K562 (cell line): ENCODE measurements around the gene CD276. TPM values are rescaled to one million over a fixed set of nuclear protein-coding genes. Genes with fewer than 3 reads are reported as not detected.

Experiments
- ESRRA ChIP-seq: fragments of 450-650 bp; IDR thresholded peaks from 2 replicates; pipeline ENCODE4 v1.6.1; 2014; ENCODE audit warnings: low read depth, mild to moderate bottlenecking, moderate library complexity, borderline replicate concordance
- ETV6 ChIP-seq, 3 experiments: fragments of 150-350 bp in 1 of 3; sonication (generic) in 1 of 3; formaldehyde crosslinking in 1 of 3; IDR thresholded peaks; 2 replicates each; pipeline versions ENCODE4 v1.6.1 to v1.8.0; 2014 to 2022; ENCODE audit warnings: borderline replicate concordance in 2 of 3, low read depth in 2 of 3, antibody characterized with exemption in 1 of 3, low read length in 1 of 3, mild to moderate bottlenecking in 1 of 3, missing genetic modification reagents in 1 of 3
- EWSR1 ChIP-seq: fragments of 450-650 bp; IDR thresholded peaks from 2 replicates; pipeline ENCODE4 v1.6.1; 2018; ENCODE audit warnings: borderline replicate concordance, mild to moderate bottlenecking, low read depth, moderate library complexity; ENCODE audit not compliant: partially characterized antibody
- GTF2E2 ChIP-seq: fragments of 200-800 bp; sonication (Bioruptor generic); IDR thresholded peaks from 2 replicates; pipeline ENCODE4 v1.6.1; 2016; ENCODE audit warnings: missing genetic modification characterization, missing compliant biosample characterization
- HES1 ChIP-seq: fragments of 450-650 bp; IDR thresholded peaks from 2 replicates; pipeline ENCODE4 v1.6.1; 2016; ENCODE audit warnings: low read depth, mild to moderate bottlenecking, moderate library complexity
- HSF4 ChIP-seq: fragments of 250-450 bp; sonication (Bioruptor Pico); IDR thresholded peaks from 2 replicates; pipeline ENCODE4 v2.1.2; 2022; ENCODE audit warnings: mild to moderate bottlenecking, moderate library complexity, borderline replicate concordance
- KDM1A ChIP-seq, 2 experiments: fragments of 450-650 bp; IDR thresholded peaks; 2 replicates each; pipeline ENCODE4 v1.6.1; 2016; ENCODE audit warnings: mild to moderate bottlenecking in 2 of 2
- KLF10 ChIP-seq: fragments of 250-450 bp; sonication (Bioruptor Pico); IDR thresholded peaks from 2 replicates; pipeline ENCODE4 v1.6.1; 2021; ENCODE audit warnings: matching md5 sums
- RAD21 ChIP-seq, 2 experiments: fragments of 250-450 bp in 1 of 2; fragments of 450-650 bp in 1 of 2; sonication (Bioruptor Pico) in 1 of 2; formaldehyde crosslinking in 1 of 2; IDR thresholded peaks in 1 of 2; conservative IDR thresholded peaks in 1 of 2; 2 replicates each; pipeline versions ENCODE4 v1.4.0 to v1.8.0; 2020 to 2022; ENCODE audit warnings: mild to moderate bottlenecking in 2 of 2, moderate library complexity in 1 of 2
- SMAD4 ChIP-seq: fragments of 250-450 bp; sonication (Bioruptor Pico); conservative IDR thresholded peaks from 2 replicates; pipeline ENCODE4 v1.8.0; 2021; ENCODE audit warnings: inconsistent platforms, mild to moderate bottlenecking, moderate library complexity
- ZNF124 ChIP-seq: sonication (generic); formaldehyde crosslinking; IDR thresholded peaks from 2 replicates; pipeline ENCODE4 v1.8.1; 2022; ENCODE audit warnings: missing genetic modification reagents
- polyA plus RNA-seq, 8 experiments: library from polyadenylated mRNA; depleted of rRNA in 4 of 8; stranded (reverse) in 5 of 8; unstranded in 3 of 8; fragments of >200 nt; fragmentation: Nextera tagmentation in 2 of 8; fragmentation: Illumina TruSeq in 1 of 8; extraction: Ambion mirVana in 2 of 8; extraction: Trizol in 1 of 8; gene quantifications; 2 replicates each; pipeline versions ENCODE4 v1.2.1 to v1.2.3, GENCODE V29; 2011 to 2014; ENCODE audit warnings: inconsistent platforms in 1 of 8, missing spikeins in 1 of 8
- total RNA-seq, 7 experiments: library from RNA; depleted of rRNA in 6 of 7; stranded (reverse); fragments of >200 nt in 6 of 7; fragmentation: Illumina TruSeq in 2 of 7; extraction: Trizol in 2 of 7; gene quantifications; 2 replicates each; pipeline versions ENCODE4 v1.2.1 to v1.2.3, GENCODE V29; 2011 to 2021; ENCODE audit warnings: low replicate concordance in 1 of 7
- TF ChIP-seq, protein P1 (sequence below), 2 experiments: fragments of 450-650 bp; formaldehyde crosslinking in 1 of 2; IDR thresholded peaks; 2 replicates each; pipeline versions ENCODE4 v1.4.0 to v1.6.1; 2014 to 2020; ENCODE audit warnings: mild to moderate bottlenecking in 2 of 2, borderline replicate concordance in 1 of 2, low read depth in 1 of 2

Gene CD276
- total and polyA plus RNA-seq, 9 of the 15 experiments (the other 6 are each of a cell fraction or from before 2014, with no cell fraction given): 0.11 to 3.6 (median 2.3) TPM

- no peak for TF ChIP-seq ETV6 (IDR thresholded peaks at IDR 0.05; ENCODE audit: borderline replicate concordance in 1 of 2, low read depth in 2 of 2, low read length in 1 of 2)
- TF ChIP-seq ETV6 (CRISPR knock-in tag; IDR thresholded peaks at IDR 0.05; ENCODE audit: borderline replicate concordance): no peak
- TF ChIP-seq SMAD4: no peak
- no peak for TF ChIP-seq GTF2E2 (tag)
- TF ChIP-seq HSF4 (CRISPR knock-in tag): no peak
- no peak for TF ChIP-seq KLF10
- no peak for TF ChIP-seq EWSR1
- TF ChIP-seq KDM1A (IDR thresholded peaks at IDR 0.05): no peak
- no peak for TF ChIP-seq ESRRA
- no peak for TF ChIP-seq ZNF124 (CRISPR knock-in tag)
- no peak for TF ChIP-seq HES1
- peak in 1 of 2 experiments; percentile 50; a peak in 2 of 4 replicates for TF ChIP-seq RAD21 (CRISPR knock-in tag; conservative IDR thresholded peaks at IDR 0.05 in 1 of 2, IDR thresholded peaks at IDR 0.05 in 1 of 2)
- TF ChIP-seq, protein P1, sequence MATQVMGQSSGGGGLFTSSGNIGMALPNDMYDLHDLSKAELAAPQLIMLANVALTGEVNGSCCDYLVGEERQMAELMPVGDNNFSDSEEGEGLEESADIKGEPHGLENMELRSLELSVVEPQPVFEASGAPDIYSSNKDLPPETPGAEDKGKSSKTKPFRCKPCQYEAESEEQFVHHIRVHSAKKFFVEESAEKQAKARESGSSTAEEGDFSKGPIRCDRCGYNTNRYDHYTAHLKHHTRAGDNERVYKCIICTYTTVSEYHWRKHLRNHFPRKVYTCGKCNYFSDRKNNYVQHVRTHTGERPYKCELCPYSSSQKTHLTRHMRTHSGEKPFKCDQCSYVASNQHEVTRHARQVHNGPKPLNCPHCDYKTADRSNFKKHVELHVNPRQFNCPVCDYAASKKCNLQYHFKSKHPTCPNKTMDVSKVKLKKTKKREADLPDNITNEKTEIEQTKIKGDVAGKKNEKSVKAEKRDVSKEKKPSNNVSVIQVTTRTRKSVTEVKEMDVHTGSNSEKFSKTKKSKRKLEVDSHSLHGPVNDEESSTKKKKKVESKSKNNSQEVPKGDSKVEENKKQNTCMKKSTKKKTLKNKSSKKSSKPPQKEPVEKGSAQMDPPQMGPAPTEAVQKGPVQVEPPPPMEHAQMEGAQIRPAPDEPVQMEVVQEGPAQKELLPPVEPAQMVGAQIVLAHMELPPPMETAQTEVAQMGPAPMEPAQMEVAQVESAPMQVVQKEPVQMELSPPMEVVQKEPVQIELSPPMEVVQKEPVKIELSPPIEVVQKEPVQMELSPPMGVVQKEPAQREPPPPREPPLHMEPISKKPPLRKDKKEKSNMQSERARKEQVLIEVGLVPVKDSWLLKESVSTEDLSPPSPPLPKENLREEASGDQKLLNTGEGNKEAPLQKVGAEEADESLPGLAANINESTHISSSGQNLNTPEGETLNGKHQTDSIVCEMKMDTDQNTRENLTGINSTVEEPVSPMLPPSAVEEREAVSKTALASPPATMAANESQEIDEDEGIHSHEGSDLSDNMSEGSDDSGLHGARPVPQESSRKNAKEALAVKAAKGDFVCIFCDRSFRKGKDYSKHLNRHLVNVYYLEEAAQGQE (IDR thresholded peaks at IDR 0.05; ENCODE audit: borderline replicate concordance): 0 out of 2 replicates have a peak, but pooled peaks have one; percentile 10
- TF ChIP-seq, protein P1 (CRISPR knock-in tag; IDR thresholded peaks at IDR 0.05; ENCODE audit: low read depth): no peak
Observed at GRCh38 chr15:73712107-73712506, 27.9 kb downstream of the CD276 start (continued).
